Colon (tissue), 2 donors: ENCODE data around the gene TNFRSF4.

Experiments
- FAIRE-seq: peaks from 2 replicates; lab custom pipeline; 2012; peaks lifted over from hg19 to GRCh38; lab: Jason Lieb, UNC
- donor health status: control.
- donor health status: control.

The TNFRSF4 gene

DNA sequence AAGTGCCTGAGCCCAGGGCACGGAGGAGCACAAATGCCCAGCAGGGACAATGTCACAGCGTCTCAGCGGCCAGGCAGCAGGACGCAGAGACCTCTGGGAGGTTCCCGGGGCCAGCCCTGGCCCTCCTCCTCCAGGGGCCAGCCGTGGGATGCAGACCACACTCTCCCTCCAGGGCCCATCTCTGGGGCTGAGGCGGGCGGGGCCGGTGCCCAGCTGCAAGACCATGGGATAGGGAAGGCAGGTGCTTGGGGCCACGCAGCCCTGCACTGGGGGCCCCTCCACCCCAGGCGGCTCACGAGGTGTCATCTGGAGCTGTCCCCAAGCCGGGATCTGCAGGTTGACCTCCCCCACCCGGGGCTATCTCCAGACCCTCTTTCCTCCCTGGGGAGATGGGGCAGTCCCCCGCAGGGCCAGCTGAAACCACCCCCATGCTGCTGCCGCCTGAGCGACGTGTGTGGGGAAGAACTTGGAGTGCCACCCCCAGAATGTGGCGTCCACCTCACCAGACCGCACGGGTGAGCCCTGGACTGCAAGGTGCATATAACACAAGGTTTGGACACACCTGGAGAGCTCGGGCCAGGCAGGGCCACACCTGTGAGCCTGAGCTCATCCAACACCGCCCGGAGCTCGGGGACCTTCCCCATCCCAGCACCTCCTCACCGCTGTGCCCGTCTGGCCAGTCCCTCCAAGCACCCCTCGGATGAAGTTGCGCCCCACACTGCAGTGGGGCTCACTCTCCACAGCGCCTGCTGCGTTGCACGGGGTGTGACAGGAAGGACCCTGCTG, 44.3 kb downstream of the TNFRSF4 start:
- no peak for FAIRE-seq

GRCh38 chr1:1168451-1169411, 45.2 kb downstream of the TNFRSF4 start:
- FAIRE-seq, result no peak

DNA sequence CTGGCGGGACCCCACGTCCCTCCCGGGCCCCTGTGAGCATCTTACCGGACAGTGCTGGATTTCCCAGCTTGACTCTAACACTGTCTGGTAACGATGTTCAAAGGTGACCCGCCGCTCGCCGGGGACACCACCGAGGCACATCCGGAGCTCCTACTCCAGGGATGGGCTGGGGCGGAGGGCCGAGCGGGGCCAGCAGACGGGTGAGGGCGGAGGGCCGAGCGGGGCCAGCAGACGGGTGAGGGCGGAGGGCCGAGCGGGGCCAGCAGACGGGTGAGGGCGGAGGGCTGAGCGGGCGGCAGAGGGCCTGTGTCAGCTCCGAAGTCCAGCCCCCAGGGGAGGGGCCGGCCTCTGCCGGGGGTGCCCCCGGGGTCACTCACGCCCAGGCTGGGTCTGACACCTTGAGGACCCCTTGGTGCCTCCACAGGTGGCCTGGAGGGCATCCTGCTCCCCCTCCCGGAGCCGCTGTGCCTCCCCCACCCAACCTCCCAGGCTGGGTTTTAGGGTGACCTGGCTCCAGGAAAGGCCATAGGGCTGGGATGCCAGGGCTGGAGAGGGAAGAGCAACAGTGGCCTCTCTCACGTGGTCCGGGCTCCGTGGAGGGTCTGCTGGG, 46.0 kb downstream of the TNFRSF4 start:
- FAIRE-seq, result no peak

DNA sequence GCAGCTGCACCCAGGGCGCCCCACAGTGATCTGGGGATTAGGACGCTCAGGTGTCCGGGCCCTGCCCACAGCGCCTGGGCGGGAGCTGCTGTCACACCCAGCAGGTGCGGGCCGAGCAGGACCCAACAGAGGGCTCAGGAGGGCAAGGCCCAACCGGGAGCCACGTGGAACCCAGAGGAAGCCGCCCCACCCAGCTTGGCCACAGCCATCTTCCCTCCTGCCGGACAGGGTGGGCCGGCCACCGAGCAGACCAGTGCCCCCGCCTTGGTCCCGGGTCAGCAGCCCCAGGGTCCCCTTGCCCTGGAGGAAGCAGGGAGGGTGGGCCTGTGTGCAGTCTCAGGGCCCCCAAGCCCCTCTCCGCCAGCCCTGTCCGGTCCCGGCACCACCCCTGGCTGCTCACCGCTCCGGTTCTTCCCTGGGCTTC, 46.5 kb downstream of the TNFRSF4 start:
- FAIRE-seq, result no peak

- FAIRE-seq, result no peak
These were observed 47.1 kb downstream of the TNFRSF4 start for GRCh38 chr1:1166642-1167397.

GRCh38 chr1:1165900-1166421, 48.0 kb downstream of the TNFRSF4 start:
- no peak for FAIRE-seq

DNA sequence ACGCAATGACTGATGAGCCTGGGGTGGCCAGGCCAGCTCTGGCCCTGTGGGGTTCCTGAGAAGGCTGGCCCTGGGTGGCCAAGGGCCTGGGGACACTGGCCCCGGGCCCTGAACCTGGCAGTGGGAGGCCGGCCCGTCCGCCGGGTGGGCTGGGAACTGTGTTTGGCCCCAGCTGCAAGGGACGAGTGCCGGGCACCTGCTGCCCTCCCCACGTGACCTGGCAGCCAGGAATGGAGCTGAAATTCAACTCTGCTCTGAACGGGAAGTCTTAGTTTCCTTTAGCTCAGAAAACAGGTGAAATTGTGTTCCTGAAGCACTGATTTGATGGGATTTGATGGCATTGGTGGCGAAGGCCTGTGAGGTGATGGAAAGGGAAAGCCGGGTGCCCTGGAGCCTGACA, 48.5 kb downstream of the TNFRSF4 start:
- FAIRE-seq, result no peak

- FAIRE-seq, result no peak
These were observed 49.1 kb downstream of the TNFRSF4 start for GRCh38 chr1:1164701-1165451.

GRCh38 chr1:1164361-1164700, 49.6 kb downstream of the TNFRSF4 start:
- no peak for FAIRE-seq

DNA sequence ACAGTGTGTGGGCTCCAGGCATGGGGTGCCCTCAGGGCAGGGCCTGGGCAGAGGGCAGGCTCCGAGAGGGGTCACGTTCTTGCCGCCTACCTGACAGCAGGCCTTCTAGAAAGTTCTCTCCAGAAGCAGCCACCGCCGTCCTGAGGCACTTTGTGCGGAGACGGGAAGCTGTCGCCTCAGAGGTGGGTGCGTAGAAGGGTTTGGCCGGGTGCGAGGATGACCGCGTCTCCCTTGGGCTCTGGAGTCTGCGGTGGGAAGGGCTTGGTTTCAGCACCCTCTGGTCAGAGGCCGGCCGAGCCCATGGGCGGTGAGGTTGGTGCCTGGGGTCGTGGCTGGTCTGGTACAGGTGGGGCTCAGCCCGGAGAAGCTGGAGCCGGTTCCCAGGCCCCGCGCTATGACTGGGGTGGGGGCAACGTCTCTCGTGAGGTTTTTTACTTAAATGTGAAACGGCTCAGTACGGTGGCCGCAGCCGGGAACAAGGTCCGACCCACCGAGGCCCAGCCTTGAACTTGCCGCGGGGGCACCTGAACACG, 50.3 kb downstream of the TNFRSF4 start:
- no peak for FAIRE-seq

GRCh38 chr1:1162597-1163537, 51.1 kb downstream of the TNFRSF4 start:
- no peak for FAIRE-seq

- no peak for FAIRE-seq
These were observed 52.3 kb downstream of the TNFRSF4 start for GRCh38 chr1:1161683-1162079.
